ENCODE data around the gene MRPS15. TPM values are rescaled to one million over a fixed set of nuclear protein-coding genes. Genes with fewer than 3 reads are reported as not detected.

Gene MRPS15
- 39.2 and 41.0 TPM in 2 replicates for total RNA-seq

GRCh38 chr1:36463803-36464604 is at the start of gene MRPS15:
Gene MRPS15 (minus strand): TSS chr1:36464384. CDS start chr1:36464275, 109 bp downstream.

GRCh38 chr1:36482724-36483388 is 18.7 kb upstream of the MRPS15 start, which contains the start of gene CSF3R:
Gene CSF3R (minus strand): TSS chr1:36482913. CDS start chr1:36479496, 3,417 bp downstream.

GRCh38 chr1:36450270-36450918 is 13.8 kb downstream of the MRPS15 start, which contains the start of gene OSCP1:
Gene OSCP1 (minus strand): TSS chr1:36450451. CDS start chr1:36450369, 82 bp downstream.

Other genes with a start within 250 kb of the MRPS15 start
- gene THRAP3, start 239.9 kb downstream of the MRPS15 start, total RNA-seq, result 88.9 and 101 TPM in 2 replicates
- gene SH3D21, start 158.0 kb downstream of the MRPS15 start, total RNA-seq, result 10.0 and 13.6 TPM in 2 replicates
- 130 and 131 TPM in 2 replicates for gene EVA1B, start 140.7 kb downstream of the MRPS15 start, total RNA-seq
- 15.6 and 18.5 TPM in 2 replicates for gene STK40, start 78.5 kb downstream of the MRPS15 start, total RNA-seq
- gene LSM10, start 66.5 kb downstream of the MRPS15 start, total RNA-seq, result 9.5 and 12.8 TPM in 2 replicates
- 8.6 and 10.1 TPM in 2 replicates for gene OSCP1, start 13.9 kb downstream of the MRPS15 start, total RNA-seq
- under 0.01 TPM in 1 of 2 replicates, not detected in the other for gene CSF3R, start 18.5 kb upstream of the MRPS15 start, total RNA-seq

Data from smooth muscle cell of the pulmonary artery (primary cell).